Osteoblast (primary cell): Measurements from ENCODE around the gene ISM1. TPM values are rescaled to one million over a fixed set of nuclear protein-coding genes. Genes with fewer than 3 reads are reported as not detected.

Experiments used
- DNase-seq: peaks from one replicate; pipeline ENCODE4 v3.0.0; 2011; ENCODE audit warnings: low spot score, mixed read lengths; ENCODE audit not compliant: insufficient read length; ENCODE audit errors: missing footprints
- H2AFZ ChIP-seq: 2 replicates; pipeline ENCODE4 v1.6.0; 2011; ENCODE audit warnings: mild to moderate bottlenecking, low read length
- H3K27ac ChIP-seq: 2 replicates; pipeline ENCODE4 v1.5.1; 2011; ENCODE audit warnings: mild to moderate bottlenecking, low read depth, low read length, moderate library complexity
- H3K27me3 ChIP-seq: 2 replicates; pipeline ENCODE4 v1.6.0; 2012; ENCODE audit warnings: mild to moderate bottlenecking, control low read depth, inconsistent platforms, low read length, moderate library complexity; ENCODE audit not compliant: insufficient read depth
- H3K36me3 ChIP-seq: 2 replicates; pipeline ENCODE4 v1.5.1; 2011; ENCODE audit warnings: mild to moderate bottlenecking, low read length, control low read depth, moderate library complexity; ENCODE audit not compliant: insufficient read depth
- H3K4me1 ChIP-seq: 2 replicates; pipeline ENCODE4 v1.5.1; 2011; ENCODE audit warnings: mild to moderate bottlenecking, low read length, control low read depth, moderate library complexity; ENCODE audit not compliant: insufficient read depth
- H3K4me2 ChIP-seq: 2 replicates; pipeline ENCODE4 v1.6.0; 2011; ENCODE audit warnings: mild to moderate bottlenecking, low read length; ENCODE audit not compliant: insufficient read depth
- H3K4me3 ChIP-seq: fragments of 200-600 bp; sonication (generic); 3 replicates; pipeline ENCODE4 v1.5.1; 2012; ENCODE audit warnings: mild to moderate bottlenecking, low read length, inconsistent platforms; ENCODE audit not compliant: insufficient read depth
- H3K79me2 ChIP-seq: 2 replicates; pipeline ENCODE4 v1.6.0; 2012; ENCODE audit warnings: mild to moderate bottlenecking, low read length, control low read depth, inconsistent platforms; ENCODE audit not compliant: insufficient read depth
- H3K9me3 ChIP-seq: 2 replicates; pipeline ENCODE4 v1.5.1; 2011; ENCODE audit warnings: low read depth, low read length, control low read depth
- H4K20me1 ChIP-seq: 2 replicates; pipeline ENCODE4 v1.6.0; 2012; ENCODE audit warnings: mild to moderate bottlenecking, low read length, control low read depth; ENCODE audit not compliant: insufficient read depth
- total RNA-seq: library from RNA; depleted of rRNA; stranded (reverse); fragments of >200 nt; gene quantifications from 2 replicates; pipeline ENCODE4 v1.2.3, GENCODE V29; 2012
- TF ChIP-seq, protein P1 (sequence below): IDR thresholded peaks from 2 replicates; pipeline ENCODE4 v1.5.1; 2011; ENCODE audit warnings: mild to moderate bottlenecking, low read depth, low read length, moderate library complexity; ENCODE audit errors: extremely low read depth

ISM1 gene
- total RNA-seq, 1 donor = 4.0 TPM

DNA sequence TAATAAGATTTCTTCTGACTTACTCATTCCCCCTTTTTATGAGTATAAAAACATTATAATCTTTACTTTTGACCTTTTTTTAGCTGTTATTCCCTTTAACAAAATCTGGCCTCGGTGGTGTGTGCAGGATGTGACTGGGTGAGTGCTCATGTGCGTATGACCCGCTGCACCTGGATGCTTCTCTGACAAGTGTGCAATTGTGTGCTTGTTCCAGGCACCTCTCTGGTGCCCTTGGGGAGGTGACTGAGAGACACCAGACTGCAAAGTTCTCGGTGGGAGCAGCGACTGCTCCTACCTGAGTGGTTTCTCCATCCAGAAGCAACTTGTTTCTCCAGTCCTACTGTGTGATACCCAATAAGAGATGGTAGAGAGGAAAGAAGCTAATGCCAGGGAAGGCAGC, 65.0 kb downstream of the ISM1 start:
- H2AFZ ChIP-seq = no peak overlapping the region
- H3K27ac ChIP-seq = no peak overlapping the region
- no peak overlapping the region for H3K4me2 ChIP-seq
- TF ChIP-seq, protein P1, sequence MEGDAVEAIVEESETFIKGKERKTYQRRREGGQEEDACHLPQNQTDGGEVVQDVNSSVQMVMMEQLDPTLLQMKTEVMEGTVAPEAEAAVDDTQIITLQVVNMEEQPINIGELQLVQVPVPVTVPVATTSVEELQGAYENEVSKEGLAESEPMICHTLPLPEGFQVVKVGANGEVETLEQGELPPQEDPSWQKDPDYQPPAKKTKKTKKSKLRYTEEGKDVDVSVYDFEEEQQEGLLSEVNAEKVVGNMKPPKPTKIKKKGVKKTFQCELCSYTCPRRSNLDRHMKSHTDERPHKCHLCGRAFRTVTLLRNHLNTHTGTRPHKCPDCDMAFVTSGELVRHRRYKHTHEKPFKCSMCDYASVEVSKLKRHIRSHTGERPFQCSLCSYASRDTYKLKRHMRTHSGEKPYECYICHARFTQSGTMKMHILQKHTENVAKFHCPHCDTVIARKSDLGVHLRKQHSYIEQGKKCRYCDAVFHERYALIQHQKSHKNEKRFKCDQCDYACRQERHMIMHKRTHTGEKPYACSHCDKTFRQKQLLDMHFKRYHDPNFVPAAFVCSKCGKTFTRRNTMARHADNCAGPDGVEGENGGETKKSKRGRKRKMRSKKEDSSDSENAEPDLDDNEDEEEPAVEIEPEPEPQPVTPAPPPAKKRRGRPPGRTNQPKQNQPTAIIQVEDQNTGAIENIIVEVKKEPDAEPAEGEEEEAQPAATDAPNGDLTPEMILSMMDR = no peak
- DNase-seq = no peak
- H3K27me3 ChIP-seq = no peaks in the 10 kb centered on the region
- no peaks in the 10 kb centered on the region for H3K9me3 ChIP-seq
- no peaks in the 10 kb centered on the region for H3K79me2 ChIP-seq
- H3K4me3 ChIP-seq = no peak overlapping the region
- H3K4me1 ChIP-seq = no peaks in the 10 kb centered on the region
- H4K20me1 ChIP-seq = no peaks in the 10 kb centered on the region
- no peaks in the 10 kb centered on the region for H3K36me3 ChIP-seq

DNA sequence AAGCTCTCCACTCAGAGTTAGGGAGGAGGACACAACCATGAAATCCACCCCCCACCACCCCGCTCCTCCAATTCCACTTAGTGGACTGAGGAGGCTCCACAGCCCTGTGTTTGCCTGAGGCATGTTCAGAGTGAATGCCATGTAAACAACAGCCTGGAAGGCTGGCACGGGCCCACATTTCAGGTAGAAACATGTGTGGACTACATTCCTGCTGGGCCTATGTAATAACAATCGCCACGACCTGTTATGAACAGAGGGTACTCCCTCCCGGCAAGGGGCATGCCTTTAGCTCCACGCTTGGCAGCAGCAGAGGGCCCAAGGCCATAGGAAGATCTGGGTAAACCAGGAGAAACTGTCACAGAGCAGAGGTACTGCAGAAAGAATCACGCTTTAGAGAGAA, 65.5 kb downstream of the ISM1 start:
- H3K4me1 ChIP-seq = no peaks in the 10 kb centered on the region
- H3K27me3 ChIP-seq = no peaks in the 10 kb centered on the region
- no peaks in the 10 kb centered on the region for H3K79me2 ChIP-seq
- no peaks in the 10 kb centered on the region for H3K9me3 ChIP-seq
- H4K20me1 ChIP-seq = no peaks in the 10 kb centered on the region
- no peak for DNase-seq
- no peak overlapping the region for H3K27ac ChIP-seq
- H2AFZ ChIP-seq = no peak overlapping the region
- no peak overlapping the region for H3K4me2 ChIP-seq
- no peak overlapping the region for H3K4me3 ChIP-seq
- H3K36me3 ChIP-seq = no peaks in the 10 kb centered on the region
- TF ChIP-seq, protein P1 = no peak

DNA sequence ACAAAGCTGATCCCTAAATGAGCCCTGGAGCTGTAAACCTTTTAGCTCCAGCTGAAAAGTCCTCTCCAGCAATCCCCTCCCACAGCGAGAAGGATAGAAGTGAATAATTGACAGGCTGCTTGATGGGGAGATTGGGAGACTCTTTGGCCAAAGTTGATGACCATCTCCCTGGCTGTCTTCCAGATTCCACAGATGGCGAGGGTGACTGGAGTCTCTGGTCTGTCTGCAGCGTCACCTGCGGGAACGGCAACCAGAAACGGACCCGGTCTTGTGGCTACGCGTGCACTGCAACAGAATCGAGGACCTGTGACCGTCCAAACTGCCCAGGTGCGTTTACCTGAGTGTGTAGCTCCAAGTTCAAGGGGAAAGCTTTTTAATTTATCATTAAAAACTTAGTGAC, 67.3 kb downstream of the ISM1 start:
- no peaks in the 10 kb centered on the region for H3K79me2 ChIP-seq
- TF ChIP-seq, protein P1 = no peak

DNA sequence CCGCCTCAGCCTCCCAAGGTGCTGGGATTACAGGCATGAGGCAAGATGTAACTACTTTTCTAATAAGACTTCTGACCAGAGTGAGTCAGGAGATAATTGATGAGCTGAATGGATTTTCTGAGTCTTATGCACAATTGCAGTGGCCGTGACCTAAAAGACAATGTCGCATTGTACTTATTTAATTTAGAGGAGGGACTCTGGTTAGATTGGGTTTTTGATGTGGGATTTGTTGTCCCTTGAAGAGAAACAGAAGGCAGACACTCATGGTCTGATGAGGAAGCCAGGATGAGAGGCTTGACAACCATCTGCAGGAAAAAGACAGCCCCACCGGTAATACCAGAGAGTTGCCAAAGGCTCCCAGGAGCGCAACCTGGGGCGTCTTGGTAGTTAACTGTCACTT, 68.0 kb downstream of the ISM1 start:
- H3K79me2 ChIP-seq = no peaks in the 10 kb centered on the region
- no peak overlapping the region for H3K27ac ChIP-seq
- TF ChIP-seq, protein P1 = no peak
- H3K4me1 ChIP-seq = no peaks in the 10 kb centered on the region
- H2AFZ ChIP-seq = no peak overlapping the region
- H3K36me3 ChIP-seq = no peaks in the 10 kb centered on the region
- no peak overlapping the region for H3K4me2 ChIP-seq
- H4K20me1 ChIP-seq = no peaks in the 10 kb centered on the region
- no peaks in the 10 kb centered on the region for H3K9me3 ChIP-seq
- no peak for DNase-seq
- no peaks in the 10 kb centered on the region for H3K27me3 ChIP-seq
- no peak overlapping the region for H3K4me3 ChIP-seq

More for the DNA sequence above, 67.3 kb downstream of the ISM1 start:
- H3K27ac ChIP-seq = no peak overlapping the region
- H3K4me3 ChIP-seq = no peak overlapping the region
- DNase-seq = no peak
- no peaks in the 10 kb centered on the region for H3K9me3 ChIP-seq
- no peaks in the 10 kb centered on the region for H3K36me3 ChIP-seq
- no peaks in the 10 kb centered on the region for H3K4me1 ChIP-seq
- no peaks in the 10 kb centered on the region for H4K20me1 ChIP-seq
- H3K4me2 ChIP-seq = no peak overlapping the region
- H3K27me3 ChIP-seq = no peaks in the 10 kb centered on the region
- no peak overlapping the region for H2AFZ ChIP-seq
